ENCODE results near the gene SEMG2. TPM values are rescaled to one million over a fixed set of nuclear protein-coding genes. Genes with fewer than 3 reads are reported as not detected.

SEMG2 gene
- total and polyA plus RNA-seq, 2 donors (not counting 1 experiment from before 2014, with no cell fraction given): not detected

DNA sequence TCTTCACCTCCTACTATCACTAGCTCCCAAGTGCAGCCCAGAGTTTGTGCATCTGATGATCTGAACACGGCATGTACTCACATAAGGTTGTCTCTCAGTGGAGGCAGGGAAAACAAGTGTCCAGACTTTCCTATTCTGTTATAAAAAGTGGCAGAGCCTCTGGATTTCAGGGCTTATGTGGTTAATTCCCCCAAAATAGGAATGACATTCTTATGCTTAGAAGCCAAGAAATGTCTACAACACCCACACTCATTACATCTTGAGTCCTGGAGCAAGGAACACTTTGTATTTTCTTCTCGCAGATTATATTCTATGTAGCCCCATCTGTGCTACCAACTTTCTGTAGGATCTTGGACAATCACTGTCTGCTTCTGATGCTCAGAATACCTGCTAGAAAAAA is 27.8 kb upstream of the SEMG2 start:
- Histone ChIP-seq H3K27ac (ENCODE audit: low read length in 2 of 2) (no peak overlapping the region), H3K9me3 (ENCODE audit: control extremely low read depth in 1 of 3, control insufficient read depth in 2 of 3, insufficient read depth in 1 of 3, low read length in 2 of 3) (peaks cover 0 to 2% (median 0%) of the 10 kb centered on the region in 3 donors), H3K4me1 (ENCODE audit: control insufficient read depth in 2 of 2, insufficient read depth in 2 of 2, low read length in 2 of 2) (no peaks in the 10 kb centered on the region), H3K4me3 (ENCODE audit: control extremely low read depth in 1 of 5, extremely low read depth in 1 of 5, insufficient read depth in 1 of 5, low read depth in 2 of 5, low read length in 4 of 5) (no peak overlapping the region), H4K20me1 (ENCODE audit: control insufficient read depth, insufficient read depth, low read length, poor library complexity, severe bottlenecking) (no peaks in the 10 kb centered on the region), H3K27me3 (replicated peaks in 1 of 4; ENCODE audit: control extremely low read depth in 1 of 4, control insufficient read depth in 3 of 4, insufficient read depth in 4 of 4, low read length in 3 of 4) (peaks cover 0 to 7% (median 0%) of the 10 kb centered on the region in 4 experiments), H3K79me2 (ENCODE audit: control insufficient read depth, insufficient read depth, low read length) (no peaks in the 10 kb centered on the region), H3K36me3 (replicated peaks in 1 of 2; ENCODE audit: control extremely low read depth in 1 of 2, control insufficient read depth in 1 of 2, extremely low read depth in 1 of 2, insufficient read depth in 2 of 2, low read length in 1 of 2) (no peaks in the 10 kb centered on the region), H3K4me2 (replicated peaks; ENCODE audit: low read depth, low read length, poor library complexity, severe bottlenecking) (no peak overlapping the region), H3K9ac (ENCODE audit: low read length) (no peak overlapping the region), H2AFZ (ENCODE audit: insufficient read depth, low read depth, low read length, poor library complexity, severe bottlenecking) (no peak overlapping the region)
- intact Hi-C loops (cut with micrococcal nuclease): no loop called here
- Mint-ChIP-seq H3K4me1 (no peaks in the 10 kb centered on the region), H3K4me3 (no peak overlapping the region), H3K27ac (no peak overlapping the region), H3K9me3 (ENCODE audit: insufficient read depth) (no peaks in the 10 kb centered on the region), H3K27me3 (peaks cover 20% of the 10 kb centered on the region)
- ATAC-seq (ENCODE audit: low read depth): no peak
- ChIA-PET POLR2A (no interaction called here), CTCF (no interaction called here)
- WGBS (ENCODE audit: insufficient coverage): no CpG with 5 or more reads among the region's 2 CpGs
- TF ChIP-seq CTCF (IDR thresholded peaks at IDR 0.05) (no peak), EZH2 (IDR thresholded peaks at IDR 0.05; ENCODE audit: borderline replicate concordance, insufficient read depth, low read depth, low read length, poor library complexity, severe bottlenecking) (no peak)
- DNase-seq: no peak

- Histone ChIP-seq H3K27me3 (replicated peaks in 1 of 4; ENCODE audit: control extremely low read depth in 1 of 4, control insufficient read depth in 3 of 4, insufficient read depth in 4 of 4, low read length in 3 of 4) (peaks cover 0 to 20% (median 14%) of the 10 kb centered on the region in 4 experiments), H3K27ac (ENCODE audit: low read length in 2 of 2) (no peak within 1 kb of the TSS), H3K4me1 (ENCODE audit: control insufficient read depth in 2 of 2, insufficient read depth in 2 of 2, low read length in 2 of 2) (no peaks in the 10 kb centered on the region), H2AFZ (ENCODE audit: insufficient read depth, low read depth, low read length, poor library complexity, severe bottlenecking) (no peak within 1 kb of the TSS), H3K4me2 (replicated peaks; ENCODE audit: low read depth, low read length, poor library complexity, severe bottlenecking) (no peak within 1 kb of the TSS), H3K9ac (ENCODE audit: low read length) (no peak within 1 kb of the TSS), H3K9me3 (ENCODE audit: control extremely low read depth in 1 of 3, control insufficient read depth in 2 of 3, insufficient read depth in 1 of 3, low read length in 2 of 3) (peaks cover 0 to 3% (median 3%) of the 10 kb centered on the region in 3 donors), H3K79me2 (ENCODE audit: control insufficient read depth, insufficient read depth, low read length) (no peaks in the 10 kb centered on the region), H4K20me1 (ENCODE audit: control insufficient read depth, insufficient read depth, low read length, poor library complexity, severe bottlenecking) (no peaks in the 10 kb centered on the region), H3K4me3 (ENCODE audit: control extremely low read depth in 1 of 5, extremely low read depth in 1 of 5, insufficient read depth in 1 of 5, low read depth in 2 of 5, low read length in 4 of 5) (no peak within 1 kb of the TSS), H3K36me3 (replicated peaks in 1 of 2; ENCODE audit: control extremely low read depth in 1 of 2, control insufficient read depth in 1 of 2, extremely low read depth in 1 of 2, insufficient read depth in 2 of 2, low read length in 1 of 2) (no peaks in the 10 kb centered on the region)
- 0% methylated on average over 1 of the region's 1 CpG for WGBS (ENCODE audit: insufficient coverage)
- Mint-ChIP-seq H3K27me3 (peaks cover 53% of the 10 kb centered on the region), H3K4me1 (no peaks in the 10 kb centered on the region), H3K9me3 (ENCODE audit: insufficient read depth) (peaks cover 4% of the 10 kb centered on the region), H3K27ac (no peak within 1 kb of the TSS), H3K4me3 (no peak within 1 kb of the TSS)
- DNase-seq (no peak), ATAC-seq (ENCODE audit: low read depth) (no peak)
- TF ChIP-seq CTCF (IDR thresholded peaks at IDR 0.05) (no peak), EZH2 (IDR thresholded peaks at IDR 0.05; ENCODE audit: borderline replicate concordance, insufficient read depth, low read depth, low read length, poor library complexity, severe bottlenecking) (no peak)
- CTCF ChIA-PET: no interaction called here
- POLR2A ChIA-PET: no interaction called here
- intact Hi-C loops (cut with micrococcal nuclease): no loop called here
Observed at GRCh38 chr20:45206725-45207124, 14.4 kb upstream of the SEMG2 start, which contains the start of gene SEMG1. SEMG1 (plus strand) TSS chr20:45207033; CDS start chr20:45207054, 21 bp downstream.

Measured in B cell (primary cell).